Activated CD8-positive, alpha-beta memory T cell treated with anti-CD3 and anti-CD28 coated beads for 24 hours (primary cell): ENCODE measurements around the gene FHOD3.
A peak's percentile ranks its signal among the peaks of the same experiment; 100 is the strongest.

ENCODE experiments used
- DNase-seq: peaks from one replicate; pipeline ENCODE4 v3.0.0-alpha.2; 2020

The FHOD3 gene

GRCh38 chr18:36297417-36298125 is at the start of gene FHOD3:
FHOD3 (plus strand) TSS chr18:36297713; CDS start chr18:36297836, 123 bp downstream.
- DNase-seq: peak; percentile 62

GRCh38 chr18:36249392-36249791 is 48.1 kb upstream of the FHOD3 start:
- DNase-seq: no peak

- no peak for DNase-seq
Observed at GRCh38 chr18:36250827-36251226, 46.7 kb upstream of the FHOD3 start.

- DNase-seq: no peak
Observed at GRCh38 chr18:36255072-36255698, 42.3 kb upstream of the FHOD3 start.

- no peak for DNase-seq
Observed at GRCh38 chr18:36256094-36256493, 41.4 kb upstream of the FHOD3 start.

GRCh38 chr18:36262971-36263370 is 34.5 kb upstream of the FHOD3 start:
- no peak for DNase-seq

GRCh38 chr18:36264283-36264682 is 33.2 kb upstream of the FHOD3 start:
- DNase-seq: no peak

- no peak for DNase-seq
Observed at GRCh38 chr18:36265015-36265414, 32.5 kb upstream of the FHOD3 start.

- no peak for DNase-seq
Observed at GRCh38 chr18:36269157-36269556, 28.4 kb upstream of the FHOD3 start.

GRCh38 chr18:36271153-36271552 is 26.4 kb upstream of the FHOD3 start:
- no peak for DNase-seq

GRCh38 chr18:36273347-36273746 is 24.2 kb upstream of the FHOD3 start:
- no peak for DNase-seq

GRCh38 chr18:36274083-36274715 is 23.3 kb upstream of the FHOD3 start:
- no peak for DNase-seq

- DNase-seq: no peak
Observed at GRCh38 chr18:36275561-36275960, 22.0 kb upstream of the FHOD3 start.

GRCh38 chr18:36279001-36279400 is 18.5 kb upstream of the FHOD3 start:
- DNase-seq: peak; percentile 40

- no peak for DNase-seq
Observed at GRCh38 chr18:36281936-36282335, 15.6 kb upstream of the FHOD3 start.

GRCh38 chr18:36283448-36283847 is 14.1 kb upstream of the FHOD3 start:
- no peak for DNase-seq

- DNase-seq: no peak
Observed at GRCh38 chr18:36284268-36284667, 13.2 kb upstream of the FHOD3 start.

- no peak for DNase-seq
Observed at GRCh38 chr18:36284671-36285295, 12.7 kb upstream of the FHOD3 start.

GRCh38 chr18:36287653-36288052 is 9.9 kb upstream of the FHOD3 start:
- DNase-seq: no peak

- DNase-seq: no peak
Observed at GRCh38 chr18:36288689-36289088, 8.8 kb upstream of the FHOD3 start.

GRCh38 chr18:36294031-36294430 is 3.5 kb upstream of the FHOD3 start:
- DNase-seq: no peak

- DNase-seq: no peak
Observed at GRCh38 chr18:36295214-36295613, 2.3 kb upstream of the FHOD3 start.

- DNase-seq: no peak
Observed at GRCh38 chr18:36295880-36296301, 1.6 kb upstream of the FHOD3 start.
